Coronary artery (tissue), 2 donors: ENCODE data around the gene RGS10.

Experiments used
- DNase-seq: peaks from one replicate; pipeline ENCODE4 v3.0.0-alpha.2; 2017; ENCODE audit warnings: low spot score
- H3K27ac ChIP-seq, 2 donors: fragments of 200-600 bp; sonication (generic); one replicate each; pipeline ENCODE4 v1.5.1; 2016 to 2019
- H3K4me3 ChIP-seq: fragments of 200-600 bp; sonication (generic); 2 replicates; pipeline ENCODE4 v1.5.1; 2016; ENCODE audit warnings: mild to moderate bottlenecking, moderate library complexity
- TF ChIP-seq, protein P1 (sequence below): fragments of 200-600 bp; sonication (generic); IDR thresholded peaks from one replicate; pipeline ENCODE4 v1.5.1; 2019; ENCODE audit warnings: antibody characterized with exemption

The RGS10 gene

DNA sequence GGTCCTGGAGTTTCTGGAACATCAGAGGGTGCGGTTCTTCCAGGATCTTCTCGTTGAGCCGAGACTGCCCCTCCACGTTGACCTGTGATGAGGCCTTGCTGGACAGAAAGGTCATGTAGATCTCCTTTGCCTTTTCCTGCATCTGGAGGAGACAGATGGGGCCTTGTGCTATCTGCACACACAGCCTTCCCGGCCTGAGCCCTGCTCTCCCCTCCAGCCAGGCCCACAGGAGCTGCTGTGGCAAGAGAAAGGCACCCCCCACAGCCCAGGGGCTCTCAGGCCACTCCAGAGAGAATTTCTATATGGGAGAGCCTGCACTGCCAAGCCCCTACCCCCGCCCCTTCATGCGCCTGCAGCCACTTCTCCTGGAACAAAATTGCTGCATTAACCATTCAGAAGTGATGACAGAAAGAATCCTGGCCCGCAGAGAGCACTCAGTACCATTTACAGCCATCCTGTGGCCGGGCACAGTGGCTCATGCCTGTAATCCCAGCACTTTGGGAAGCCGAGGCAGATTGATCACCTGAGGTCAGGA is 26.9 kb downstream of the RGS10 start:
- Histone ChIP-seq H3K4me3 (no peak overlapping the region), H3K27ac (no peak overlapping the region)
- DNase-seq = no peak
- TF ChIP-seq, protein P1, sequence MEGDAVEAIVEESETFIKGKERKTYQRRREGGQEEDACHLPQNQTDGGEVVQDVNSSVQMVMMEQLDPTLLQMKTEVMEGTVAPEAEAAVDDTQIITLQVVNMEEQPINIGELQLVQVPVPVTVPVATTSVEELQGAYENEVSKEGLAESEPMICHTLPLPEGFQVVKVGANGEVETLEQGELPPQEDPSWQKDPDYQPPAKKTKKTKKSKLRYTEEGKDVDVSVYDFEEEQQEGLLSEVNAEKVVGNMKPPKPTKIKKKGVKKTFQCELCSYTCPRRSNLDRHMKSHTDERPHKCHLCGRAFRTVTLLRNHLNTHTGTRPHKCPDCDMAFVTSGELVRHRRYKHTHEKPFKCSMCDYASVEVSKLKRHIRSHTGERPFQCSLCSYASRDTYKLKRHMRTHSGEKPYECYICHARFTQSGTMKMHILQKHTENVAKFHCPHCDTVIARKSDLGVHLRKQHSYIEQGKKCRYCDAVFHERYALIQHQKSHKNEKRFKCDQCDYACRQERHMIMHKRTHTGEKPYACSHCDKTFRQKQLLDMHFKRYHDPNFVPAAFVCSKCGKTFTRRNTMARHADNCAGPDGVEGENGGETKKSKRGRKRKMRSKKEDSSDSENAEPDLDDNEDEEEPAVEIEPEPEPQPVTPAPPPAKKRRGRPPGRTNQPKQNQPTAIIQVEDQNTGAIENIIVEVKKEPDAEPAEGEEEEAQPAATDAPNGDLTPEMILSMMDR = no peak

DNA sequence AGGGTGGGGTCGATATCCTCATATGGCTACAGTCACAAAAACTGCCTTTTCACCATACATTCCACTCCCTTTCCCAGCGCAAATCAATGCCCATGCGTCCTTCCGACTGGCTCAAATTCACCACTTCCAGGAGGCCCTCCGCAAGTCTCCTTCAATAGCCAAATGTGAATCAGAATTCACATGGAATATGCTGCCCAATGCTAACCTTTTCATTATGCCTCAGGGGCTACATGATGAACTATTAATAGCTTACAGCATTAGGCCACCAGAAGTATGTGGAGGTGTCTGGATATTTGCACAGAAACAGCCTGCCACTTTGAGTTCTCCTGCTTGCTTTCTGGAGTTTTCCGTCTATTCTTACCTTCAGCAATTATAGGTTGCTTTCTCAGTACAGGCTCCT is 27.7 kb downstream of the RGS10 start:
- Histone ChIP-seq H3K27ac (no peak overlapping the region), H3K4me3 (no peak overlapping the region)
- TF ChIP-seq, protein P1 = no peak
- no peak for DNase-seq

DNA sequence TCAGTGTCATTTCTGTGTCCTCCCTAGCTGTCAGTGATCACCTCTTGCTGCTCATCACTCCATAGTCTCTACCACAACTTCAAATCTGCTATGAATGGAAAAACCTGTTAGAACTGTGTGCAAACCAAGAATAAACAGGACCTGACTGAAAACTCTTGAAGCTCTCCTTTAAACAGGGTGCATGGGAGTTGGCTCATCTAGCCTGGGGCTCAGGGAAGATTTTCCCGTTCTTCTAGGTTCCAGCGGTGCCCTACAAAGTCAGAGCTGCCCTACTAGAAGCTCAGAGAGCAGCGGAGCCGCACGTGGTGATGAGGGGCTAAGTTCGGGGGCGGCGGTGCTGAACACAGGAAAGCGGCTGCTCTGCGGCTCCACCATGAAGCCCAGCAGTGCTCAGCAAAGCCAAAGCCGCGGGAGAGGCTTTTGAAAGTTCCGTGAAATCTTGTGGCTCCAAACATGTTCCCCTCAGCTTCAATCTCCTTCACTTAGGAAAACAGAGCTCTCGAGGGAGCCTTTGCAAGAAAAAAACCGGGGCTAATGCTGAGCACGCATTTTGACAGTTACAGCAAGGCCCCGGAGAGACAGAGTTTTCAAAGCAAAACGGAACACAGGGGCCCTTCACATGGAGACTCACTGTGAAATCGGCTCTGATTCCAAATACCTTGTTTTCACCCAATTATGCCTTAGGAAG is 30.5 kb downstream of the RGS10 start:
- no peak for DNase-seq
- Histone ChIP-seq H3K27ac (no peak overlapping the region), H3K4me3 (no peak overlapping the region)
- TF ChIP-seq, protein P1 = no peak

DNA sequence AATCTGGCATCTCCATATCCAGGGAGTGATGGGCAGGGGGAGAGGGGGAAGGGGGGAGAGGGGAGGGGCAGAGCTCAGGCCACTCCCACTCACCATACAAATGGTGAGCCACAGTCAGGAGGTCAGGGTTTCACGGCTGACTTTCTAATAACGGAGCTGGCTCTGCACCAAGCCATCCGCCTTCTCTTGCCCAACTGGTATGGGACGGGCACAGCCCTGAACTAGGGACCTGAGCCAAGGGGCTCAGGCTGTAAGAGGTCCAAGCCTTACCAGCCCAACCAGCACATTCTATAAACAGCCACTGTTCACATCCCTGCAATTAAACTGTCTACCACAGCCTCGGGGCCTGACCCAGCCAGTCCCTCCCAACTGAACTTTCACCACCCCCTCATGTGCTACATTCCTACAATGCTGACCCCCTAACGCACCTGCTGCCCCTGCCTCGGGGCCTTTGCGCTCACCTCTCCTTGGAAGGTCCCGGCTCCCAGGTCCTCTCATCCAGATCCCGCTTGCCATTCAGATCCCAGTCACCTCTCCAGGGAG is 32.5 kb downstream of the RGS10 start:
- H3K27ac ChIP-seq = peak overlapping the region; percentile 11 to 41
- TF ChIP-seq, protein P1 = no peak

DNA sequence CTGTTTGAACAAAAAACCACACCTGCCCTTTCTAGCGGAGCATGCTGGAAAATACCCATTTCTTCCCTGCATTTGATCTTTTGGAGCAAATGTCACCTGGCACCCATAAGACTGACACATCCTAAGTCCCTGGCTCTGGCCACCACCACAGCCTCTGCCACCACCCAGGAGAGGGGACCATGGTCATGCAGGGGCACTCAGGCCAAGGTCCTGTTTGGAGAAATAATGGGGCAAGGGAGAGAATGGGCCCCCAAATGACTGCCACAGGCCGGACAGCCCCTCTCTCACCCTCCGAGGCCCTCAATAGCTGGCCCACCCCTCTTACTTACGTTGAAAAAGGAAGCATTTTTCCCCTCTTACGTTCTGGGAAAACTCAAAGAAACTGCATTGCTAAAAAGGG is 35.4 kb downstream of the RGS10 start:
- Histone ChIP-seq H3K4me3 (no peak overlapping the region), H3K27ac (no peak overlapping the region)
- TF ChIP-seq, protein P1 = no peak
- DNase-seq = no peak

More for the DNA sequence above, 32.5 kb downstream of the RGS10 start:
- no peak overlapping the region for H3K4me3 ChIP-seq
- no peak for DNase-seq

DNA sequence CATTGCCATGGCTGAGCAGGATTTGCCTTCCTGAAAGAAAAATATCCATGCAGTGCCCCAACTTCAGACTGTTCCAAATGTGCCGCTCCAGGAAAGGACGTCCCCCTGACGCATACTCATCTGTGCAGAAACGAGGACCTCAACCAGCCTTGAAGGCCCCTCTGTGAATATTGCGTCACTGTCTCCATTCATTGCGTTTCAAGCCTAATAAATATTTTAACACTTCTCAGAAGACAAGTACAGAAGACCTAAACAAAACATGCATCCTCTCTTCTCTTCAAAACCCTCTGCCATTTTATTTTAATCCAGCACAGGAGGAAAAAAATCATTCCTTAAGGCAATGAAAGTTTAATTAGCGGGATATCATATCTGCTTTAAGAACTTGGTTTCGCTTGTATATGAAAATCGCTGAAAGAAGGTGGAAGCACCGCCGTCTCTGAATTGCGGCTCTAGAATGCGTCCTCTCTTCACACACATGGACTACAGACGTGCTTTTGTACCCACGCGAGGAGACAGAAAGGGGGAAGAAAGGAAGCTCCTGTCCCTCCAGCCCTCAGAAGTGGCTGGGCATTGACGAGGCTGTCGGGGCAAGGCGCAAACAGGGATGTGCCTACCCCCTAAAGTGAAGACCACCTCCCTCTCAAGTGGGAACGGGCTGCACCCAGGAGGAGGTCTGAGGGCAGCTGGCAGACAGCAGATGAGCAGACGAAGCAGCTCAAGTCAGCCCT is 36.8 kb downstream of the RGS10 start:
- Histone ChIP-seq H3K27ac (no peak overlapping the region), H3K4me3 (no peak overlapping the region)
- DNase-seq = no peak
- TF ChIP-seq, protein P1 = no peak
